Measurements from ENCODE around the gene FOSL2.
A peak's percentile ranks its signal among the peaks of the same experiment; 100 is the strongest.

The FOSL2 gene

DNA sequence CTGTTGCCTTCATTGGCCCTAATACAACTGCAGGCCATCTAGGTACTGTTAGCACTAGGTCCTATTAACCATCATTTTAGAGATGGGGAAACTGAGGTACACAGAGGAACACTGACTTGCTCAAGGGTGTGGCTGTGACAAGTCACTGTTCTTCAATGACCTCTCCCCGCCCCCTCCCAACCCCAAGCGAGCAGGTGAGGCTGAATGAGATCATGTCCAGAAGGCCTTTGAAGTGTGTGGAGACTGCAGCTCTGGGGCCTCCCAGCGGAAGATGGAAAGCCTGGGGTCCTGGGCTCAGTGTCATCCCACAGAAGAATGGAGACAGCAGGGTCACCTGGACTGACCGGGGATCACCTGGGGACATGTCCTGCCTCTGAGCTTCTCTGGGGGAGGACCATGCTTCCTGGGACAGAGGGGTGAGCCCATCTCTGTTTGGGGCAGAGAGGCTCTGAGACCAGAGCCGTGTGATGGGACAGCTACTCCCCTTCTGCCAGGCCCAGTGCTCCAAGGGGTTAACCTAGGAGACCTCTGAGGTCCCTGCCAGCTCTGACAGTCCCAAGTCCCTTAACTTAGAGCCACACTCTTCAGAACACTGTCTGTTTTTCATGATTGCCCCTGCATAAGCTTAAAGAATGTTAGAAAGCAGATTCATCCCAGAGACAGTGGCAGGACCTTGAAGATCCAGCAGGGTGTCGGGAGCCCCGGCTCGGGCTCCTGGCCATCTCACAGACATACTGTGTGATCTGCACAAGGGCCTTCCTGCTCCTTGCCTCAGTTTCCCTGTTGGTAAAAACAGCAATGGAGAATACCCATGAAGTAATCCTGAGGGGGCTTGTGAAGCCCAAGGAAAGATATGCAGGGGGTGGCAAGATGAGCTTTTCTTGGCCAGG is 16.7 kb upstream of the FOSL2 start:
- DNase-seq (ENCODE audit: low read depth): no peak

DNA sequence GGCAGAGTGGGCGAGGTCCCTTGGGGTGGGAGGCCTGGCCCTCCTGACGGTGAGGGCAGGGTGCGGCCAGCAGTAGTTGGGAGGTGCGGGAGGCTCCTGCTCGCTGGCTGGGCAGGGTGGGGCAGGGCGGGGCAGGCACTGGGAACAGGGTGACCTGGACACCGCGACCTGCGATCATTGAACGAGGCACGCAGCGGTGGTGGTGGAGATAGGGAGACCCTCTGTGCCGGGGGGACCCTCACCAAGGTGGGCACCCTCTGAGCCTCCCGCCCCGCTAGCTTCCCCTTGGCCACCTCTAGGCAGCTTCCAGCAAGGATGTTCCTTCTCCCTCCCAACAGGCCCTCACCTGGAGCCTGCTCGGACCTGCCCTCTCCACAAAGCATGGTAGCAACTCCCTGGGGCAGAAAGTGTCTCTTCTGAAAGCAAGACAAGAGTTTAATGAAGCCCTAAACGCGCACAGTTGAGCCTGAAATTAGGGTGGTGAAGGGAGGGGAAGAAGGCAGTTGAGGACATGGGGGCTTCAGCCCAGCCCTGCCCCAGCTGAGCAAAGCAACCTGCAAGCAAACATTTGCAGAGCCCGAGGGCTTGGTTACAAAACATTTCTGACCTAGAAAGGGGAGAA is 15.4 kb upstream of the FOSL2 start:
- no peak for DNase-seq (ENCODE audit: low read depth)

DNA sequence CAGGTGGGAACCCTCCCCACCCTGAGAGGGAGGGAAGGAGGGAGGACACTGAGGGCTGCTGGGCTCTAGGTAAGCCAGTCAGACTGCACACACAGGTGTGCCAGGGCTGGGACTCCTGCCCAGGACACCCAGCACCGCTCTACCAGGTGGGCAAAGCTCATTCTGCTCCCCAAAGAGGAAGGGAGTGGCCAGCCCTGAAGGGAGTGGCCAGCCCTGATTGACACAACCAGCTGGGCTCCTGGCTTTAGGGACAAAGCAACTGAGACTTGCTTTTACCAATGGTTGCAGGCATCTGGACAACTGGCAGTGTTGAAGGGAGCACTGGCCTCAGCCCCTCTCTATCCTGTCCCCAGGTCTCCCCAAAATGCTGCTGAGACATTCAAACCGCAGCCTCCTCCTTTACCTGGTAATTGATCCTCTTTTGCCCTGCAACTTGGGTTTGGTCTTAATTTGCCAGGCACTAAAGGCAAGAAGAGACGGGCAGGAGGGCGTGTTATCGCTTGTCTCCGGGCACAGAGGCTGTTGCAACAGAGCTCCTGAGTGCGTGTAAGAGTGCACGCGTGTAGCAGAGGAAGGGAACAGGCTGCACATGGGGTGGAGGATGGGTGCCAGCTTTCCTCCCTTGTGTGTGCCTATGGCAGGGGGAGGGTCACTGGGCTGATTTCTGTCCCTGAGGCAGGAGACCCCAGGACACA is 14.5 kb upstream of the FOSL2 start:
- DNase-seq (ENCODE audit: low read depth): no peak

DNA sequence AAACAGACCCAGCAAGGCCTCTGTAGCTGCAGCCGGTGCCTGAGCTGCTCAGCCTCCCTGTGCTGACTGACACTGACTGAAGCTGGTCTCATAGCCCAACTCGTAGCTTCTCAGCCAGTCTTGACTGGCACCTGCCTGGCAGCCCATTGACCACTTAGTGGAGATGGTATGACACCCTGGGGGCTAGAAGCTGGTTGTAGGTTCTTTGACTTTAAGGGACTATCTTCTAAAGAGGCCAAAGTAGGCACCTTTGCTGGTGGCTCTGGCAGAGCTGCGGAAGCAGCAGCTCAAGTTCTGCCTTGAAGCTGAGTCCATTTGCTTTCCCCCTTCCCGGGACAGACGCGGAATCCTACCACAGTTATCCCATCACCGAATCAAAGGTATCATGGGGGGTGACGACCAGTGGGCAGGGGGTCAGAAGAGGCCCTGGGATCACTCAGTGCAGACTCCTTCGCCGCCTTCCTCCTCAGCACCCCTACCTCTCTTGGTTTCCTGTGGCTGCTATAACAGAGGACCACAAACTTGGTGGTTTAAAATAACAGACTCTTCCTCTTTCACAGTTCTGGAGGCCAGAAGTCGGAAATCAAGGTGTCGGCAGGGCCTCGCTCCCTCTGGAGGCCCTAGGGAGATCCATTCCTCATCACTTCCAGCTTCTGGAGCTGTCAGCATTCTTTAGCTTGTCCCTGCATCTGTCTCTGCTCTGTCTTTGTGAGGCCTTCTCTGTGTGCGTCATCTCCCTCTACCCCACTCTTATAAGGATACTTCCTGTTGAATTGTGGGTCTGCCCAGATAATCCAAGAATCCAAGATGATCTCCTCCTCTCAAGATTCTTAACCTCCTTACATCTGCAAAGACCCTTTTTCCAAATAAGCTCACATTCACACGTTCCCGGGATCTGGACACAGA is 13.7 kb upstream of the FOSL2 start:
- no peak for DNase-seq (ENCODE audit: low read depth)

DNA sequence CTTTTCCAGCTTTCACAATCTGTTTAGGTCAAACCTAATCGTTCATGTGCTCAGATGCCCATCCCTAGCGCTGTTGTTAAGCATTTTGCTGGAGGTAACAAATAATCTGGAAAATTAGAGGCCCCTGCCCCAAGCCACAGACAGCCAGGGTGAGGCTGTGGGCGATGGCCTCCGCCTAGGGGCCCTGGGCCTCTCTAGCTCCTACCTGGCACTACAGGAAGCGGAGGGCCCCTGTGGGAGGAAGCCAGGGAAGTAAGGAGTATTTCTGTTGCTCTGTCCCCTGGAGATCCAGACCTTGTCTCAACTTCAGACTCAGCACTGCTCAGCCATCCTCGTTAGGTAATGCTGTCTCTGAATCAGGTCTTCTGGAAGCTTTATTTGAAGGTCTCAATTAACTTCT is 12.4 kb upstream of the FOSL2 start:
- no peak for DNase-seq (ENCODE audit: low read depth)

DNA sequence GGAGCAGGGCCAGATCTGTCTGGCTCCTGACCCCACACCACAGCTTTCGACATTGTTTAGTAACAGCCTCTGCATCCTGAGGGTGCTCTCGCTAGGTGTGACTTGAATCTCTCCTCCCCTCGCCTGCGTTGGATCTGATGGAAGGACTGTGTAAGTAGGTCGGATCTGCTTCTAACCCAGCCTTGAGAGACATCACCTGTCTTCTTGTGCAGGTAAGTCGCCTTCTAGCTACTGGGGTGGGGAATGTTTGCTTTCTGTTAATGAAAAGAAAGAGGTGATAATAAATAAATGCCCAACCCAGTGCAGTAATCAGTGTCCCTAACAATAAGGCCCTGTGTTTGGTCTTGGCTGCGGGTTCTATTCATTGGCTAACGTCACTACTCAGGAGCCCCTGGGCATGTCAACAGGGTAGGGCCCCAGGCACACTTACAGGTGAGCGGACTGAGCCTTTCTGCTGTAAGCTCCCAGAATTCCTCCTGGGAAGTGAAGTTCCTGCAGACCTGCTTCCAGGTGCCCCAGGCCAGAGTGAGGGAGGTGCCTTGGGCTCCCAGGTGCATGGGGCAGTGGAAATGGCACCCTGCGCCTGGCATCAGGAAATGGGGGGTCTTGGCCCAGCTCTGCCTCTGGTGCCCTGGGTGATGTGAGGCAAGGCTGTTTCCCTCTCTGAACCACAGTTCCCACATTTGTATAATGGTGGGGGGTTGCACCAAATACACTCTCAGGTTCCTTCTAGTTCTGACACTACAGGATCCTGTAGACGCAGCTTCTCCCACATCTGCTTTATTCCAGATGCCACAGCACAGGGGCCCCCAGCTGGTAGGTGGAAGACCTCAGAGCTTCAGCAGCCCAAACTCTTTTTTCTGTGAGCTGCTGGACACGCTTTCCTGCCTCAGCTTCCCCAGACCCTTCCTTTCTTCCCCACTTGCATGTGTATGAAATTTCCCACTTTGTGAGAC is 11.2 kb upstream of the FOSL2 start:
- no peak for DNase-seq (ENCODE audit: low read depth)

DNA sequence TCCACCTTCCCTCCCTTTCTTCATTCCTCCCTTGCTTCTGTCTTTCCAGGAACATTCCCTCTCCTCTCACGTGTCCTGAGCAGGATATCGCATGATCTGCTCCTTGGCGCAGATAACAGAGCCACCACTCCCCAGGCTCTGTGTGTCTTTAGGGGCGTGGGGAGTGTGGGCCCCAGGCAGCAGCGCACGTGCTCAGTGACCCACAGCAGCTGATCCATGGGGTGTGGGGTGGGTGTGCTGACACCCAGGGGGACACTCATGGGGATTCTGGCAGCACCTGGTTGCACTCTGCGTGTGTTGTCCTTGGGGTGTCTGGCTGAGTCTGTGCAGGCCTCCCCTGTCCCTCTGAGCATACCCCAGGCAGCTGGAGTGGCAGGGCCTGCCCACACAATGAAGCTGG is 9.9 kb upstream of the FOSL2 start:
- no peak for DNase-seq (ENCODE audit: low read depth)

DNA sequence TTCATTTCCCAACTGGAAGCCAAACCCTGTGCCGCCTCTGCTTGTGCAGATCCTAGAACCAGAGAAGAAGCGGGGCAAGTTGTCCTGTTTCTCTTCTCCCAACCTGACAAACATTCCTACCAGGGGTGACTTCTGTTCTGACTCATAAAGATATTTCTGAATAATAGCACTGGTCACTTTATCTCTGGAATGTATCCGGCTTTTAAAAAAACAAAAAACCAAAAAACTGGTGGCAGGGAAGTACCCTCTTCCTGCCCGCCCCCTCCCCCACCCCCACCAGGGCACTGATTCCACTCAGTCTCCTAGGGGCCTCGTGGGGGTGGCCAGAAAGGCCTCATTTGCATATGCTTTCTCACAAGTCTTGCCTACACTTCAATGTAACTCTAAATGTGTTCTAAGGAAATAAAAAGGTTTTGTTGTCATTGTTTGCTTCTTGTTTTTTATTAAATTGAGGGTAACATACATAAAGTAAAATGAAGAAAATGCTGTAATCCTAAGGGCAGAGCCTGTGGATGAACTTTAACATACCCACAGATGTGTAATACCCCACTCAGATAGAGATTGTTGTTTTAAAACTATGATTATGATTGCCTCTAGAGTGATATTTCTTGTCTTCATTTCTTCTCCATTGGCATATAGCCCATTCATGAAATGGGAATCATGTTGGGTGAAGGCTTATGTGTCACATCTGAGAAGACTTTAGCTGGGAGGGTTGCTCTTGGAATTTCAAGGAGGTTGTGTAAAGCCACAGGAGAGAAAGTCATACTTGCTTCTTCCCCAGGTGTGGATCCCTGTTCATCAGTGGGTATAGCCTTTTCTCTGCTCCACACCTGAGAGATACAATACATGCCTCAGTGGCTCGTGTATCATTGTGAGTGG is 5.3 kb upstream of the FOSL2 start:
- no peak for DNase-seq (ENCODE audit: low read depth)

DNA sequence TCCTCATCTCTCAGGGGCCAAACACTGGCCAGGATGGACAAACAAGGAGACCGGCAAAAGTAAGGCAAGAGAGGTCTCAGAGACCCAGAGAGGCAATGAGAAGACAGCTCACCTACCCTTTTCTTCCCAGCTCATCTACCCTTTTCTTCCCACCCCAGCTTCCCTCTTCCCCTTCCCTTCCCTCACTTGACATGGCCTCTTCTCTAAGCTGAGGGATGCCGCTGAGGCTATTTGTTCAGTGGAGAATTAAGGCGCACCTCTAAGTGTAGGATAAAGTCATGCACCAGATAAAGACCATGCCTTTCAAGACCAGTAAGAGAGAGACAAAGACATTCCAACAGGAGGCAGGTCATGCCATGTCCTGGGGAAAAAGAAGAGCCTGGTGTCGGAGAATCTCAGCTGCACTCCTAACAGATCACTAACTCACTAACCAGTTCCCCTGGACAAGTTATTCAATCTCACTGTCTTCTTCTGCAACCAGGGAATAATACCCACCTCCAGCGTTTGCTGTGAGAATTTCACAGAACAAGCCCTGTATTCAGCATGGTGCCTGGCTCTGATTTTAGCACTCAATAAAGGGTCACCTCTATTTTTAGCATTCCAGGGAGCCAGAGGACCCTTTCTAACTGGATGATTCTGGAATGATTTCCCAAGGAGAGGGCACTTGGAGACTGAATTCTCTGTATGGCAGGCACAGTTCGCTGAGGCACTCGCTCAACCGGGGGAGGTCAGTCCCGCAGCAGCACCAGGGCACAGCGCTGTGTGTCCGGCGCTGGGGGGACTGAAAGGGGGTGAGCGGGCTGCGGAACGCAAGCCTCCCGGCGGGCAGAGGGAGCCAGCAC is 3.0 kb upstream of the FOSL2 start:
- no peak for DNase-seq (ENCODE audit: low read depth)

DNA sequence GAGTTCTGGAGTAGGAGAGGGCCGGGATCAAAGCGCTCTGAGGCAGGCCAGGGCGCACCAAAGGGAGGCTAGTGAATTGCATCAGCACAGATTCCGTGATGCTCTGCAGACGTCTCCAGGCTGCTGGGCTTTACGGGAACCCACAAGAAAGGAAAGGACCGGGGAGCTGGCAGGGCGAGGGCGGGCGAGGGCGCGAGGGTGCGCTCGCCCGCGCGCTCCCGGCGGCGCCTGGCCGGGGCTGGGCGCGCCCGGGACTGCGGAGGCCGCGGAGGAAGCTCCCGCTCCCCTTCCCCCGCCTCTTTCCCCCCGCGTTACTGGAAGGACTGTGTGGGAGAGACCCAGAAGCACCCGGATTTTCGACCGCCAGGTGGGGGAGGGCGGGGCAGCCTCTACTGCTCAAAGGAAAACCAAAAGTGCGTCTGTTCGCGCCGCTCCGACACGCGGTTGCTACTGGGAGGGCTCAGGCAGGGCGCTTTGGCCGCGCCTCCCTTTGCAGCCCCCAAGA is 2.4 kb upstream of the FOSL2 start:
- peak; percentile 64 for DNase-seq (ENCODE audit: low read depth)

DNA sequence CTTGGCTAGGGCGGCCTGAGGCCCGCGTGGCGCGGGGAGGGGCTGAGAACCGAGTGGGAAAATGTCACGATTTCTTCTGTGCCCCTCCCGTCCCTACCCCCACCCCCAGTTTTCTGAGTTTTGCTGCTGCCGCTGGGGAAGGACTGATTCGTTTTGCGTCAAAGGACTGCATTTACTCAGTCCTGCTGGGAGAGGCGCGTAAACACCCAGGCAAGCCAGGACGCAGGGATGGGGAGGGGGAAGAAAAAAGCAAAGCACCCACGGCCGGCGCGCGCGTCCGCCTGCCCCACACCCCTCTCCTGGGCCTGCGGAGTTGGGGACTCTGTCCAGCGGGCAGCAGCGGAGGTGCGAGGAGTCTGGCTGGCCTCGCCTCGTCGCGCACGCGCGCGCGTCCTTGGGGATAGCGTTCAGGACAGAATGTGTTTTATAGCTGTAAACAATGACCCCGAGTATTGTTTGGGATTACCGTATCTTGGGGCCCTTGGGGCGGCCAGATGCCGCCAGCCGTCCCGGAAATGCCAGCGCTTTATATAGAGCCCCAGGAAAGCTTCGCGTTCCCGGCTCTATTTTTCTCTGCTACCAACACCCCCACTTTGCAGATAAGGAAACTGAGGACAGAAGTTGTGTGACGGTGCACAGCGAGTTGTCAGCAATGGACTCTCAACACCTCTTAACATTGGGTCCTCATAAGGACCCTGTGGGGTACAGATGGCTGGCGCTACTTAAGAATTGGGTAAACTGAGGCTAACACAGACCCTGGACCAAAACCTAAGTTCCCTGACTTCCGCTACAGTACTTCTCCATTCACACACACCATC is 1.7 kb upstream of the FOSL2 start:
- no peak for DNase-seq (ENCODE audit: low read depth)

DNA sequence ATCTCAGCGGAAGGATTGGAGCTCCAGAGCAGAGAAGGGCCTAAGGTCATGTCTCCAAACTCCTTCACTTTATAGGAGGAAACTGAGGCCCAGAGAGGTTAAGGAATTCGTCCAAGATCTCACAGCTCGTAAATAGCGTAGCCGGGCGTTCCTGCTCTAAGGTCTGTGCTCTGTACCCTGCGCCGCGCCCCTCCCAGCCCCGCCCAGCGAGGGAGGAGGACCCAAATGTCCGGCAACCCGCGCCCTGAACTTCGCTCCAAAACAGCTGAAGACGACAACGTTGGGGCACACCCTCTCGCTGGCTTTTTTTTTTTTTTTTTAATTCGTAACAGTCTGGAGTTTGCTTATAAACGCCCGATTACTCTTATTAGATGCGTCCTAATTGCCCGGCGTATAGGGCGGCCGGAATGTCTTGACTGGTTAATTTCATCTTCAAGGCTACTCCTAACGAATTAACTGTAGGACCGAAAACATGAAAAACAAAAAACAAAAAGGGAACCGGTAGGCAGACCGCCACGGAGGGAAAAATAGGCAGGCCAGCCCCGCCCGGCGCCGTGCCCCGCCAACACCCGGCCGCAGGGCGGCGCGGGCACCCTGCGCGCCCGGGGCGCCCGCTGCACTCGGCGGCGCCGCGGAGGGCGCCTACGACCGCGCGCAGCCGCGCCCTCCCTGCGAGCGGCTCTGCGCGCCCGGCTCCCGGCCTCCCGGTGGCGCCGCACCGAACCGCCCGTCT is 928 bp upstream of the FOSL2 start:
- DNase-seq (ENCODE audit: low read depth): peak; percentile 29

DNA sequence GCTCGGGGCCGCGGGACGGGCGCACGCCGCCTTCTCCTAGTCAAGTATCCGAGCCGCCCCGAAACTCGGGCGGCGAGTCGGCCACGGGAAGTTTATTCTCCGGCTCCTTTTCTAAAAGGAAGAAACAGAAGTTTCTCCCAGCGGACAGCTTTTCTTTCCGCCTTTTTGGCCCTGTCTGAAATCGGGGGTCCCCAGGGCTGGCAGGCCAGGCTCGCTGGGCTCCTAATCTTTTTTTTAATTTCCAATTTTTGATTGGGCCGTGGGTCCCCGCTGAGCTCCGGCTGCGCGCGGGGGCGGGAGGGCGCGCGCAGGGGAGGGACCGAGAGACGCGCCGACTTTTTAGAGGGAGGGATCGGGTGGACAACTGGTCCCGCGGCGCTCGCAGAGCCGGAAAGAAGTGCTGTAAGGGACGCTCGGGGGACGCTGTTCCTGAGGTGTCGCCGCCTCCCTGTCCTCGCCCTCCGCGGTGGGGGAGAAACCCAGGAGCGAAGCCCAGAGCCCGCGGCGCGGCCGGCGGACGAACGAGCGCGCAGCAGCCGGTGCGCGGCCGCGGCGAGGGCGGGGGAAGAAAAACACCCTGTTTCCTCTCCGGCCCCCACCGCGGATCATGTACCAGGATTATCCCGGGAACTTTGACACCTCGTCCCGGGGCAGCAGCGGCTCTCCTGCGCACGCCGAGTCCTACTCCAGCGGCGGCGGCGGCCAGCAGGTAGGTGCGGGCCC is 617 bp downstream of the FOSL2 start:
- DNase-seq (ENCODE audit: low read depth): peak; percentile 24

DNA sequence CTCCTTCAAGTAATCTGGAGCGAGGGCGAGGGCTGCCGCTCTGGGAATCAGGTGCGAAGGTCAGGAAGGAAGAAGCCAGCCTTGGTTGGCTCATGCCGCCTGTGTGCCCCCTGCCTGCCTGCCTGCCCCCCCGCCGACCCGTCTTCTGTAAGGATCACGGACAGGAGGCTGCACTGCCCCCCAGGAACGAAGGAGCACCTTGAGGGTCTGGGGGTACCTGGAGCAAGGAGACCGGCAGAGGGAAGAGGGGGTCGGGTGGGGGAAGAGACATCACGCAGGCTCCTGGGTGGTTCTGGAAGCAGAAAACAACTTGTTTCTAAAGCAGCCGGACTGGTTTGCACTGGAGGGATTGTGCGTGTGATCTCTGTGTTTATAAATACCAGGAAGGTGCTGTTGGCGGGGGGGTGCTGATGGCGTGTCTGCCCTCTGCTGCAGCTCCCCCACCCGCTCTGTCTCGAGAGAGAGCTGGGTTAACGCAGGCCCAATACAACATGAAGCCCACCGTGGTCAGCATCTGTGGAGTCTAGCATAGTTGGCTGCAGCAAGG is 1.7 kb downstream of the FOSL2 start:
- no peak for DNase-seq (ENCODE audit: low read depth)

DNA sequence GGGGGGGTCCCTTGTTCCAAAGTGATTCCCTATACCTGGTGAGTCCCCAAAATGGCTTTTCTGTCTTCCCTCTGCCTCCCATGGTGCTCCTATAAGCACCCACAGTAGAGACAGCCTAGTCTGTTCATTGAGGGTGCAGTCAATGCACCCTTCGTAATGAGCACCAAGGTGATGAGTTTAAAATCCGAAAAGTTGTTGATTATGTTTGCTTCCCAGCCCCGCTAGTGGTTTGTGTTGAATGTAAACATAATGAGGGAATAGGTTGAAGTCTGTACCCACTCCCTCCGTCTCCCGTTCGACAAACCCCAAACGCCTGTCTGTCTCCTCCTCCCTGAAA is 2.3 kb downstream of the FOSL2 start:
- DNase-seq (ENCODE audit: low read depth): no peak

DNA sequence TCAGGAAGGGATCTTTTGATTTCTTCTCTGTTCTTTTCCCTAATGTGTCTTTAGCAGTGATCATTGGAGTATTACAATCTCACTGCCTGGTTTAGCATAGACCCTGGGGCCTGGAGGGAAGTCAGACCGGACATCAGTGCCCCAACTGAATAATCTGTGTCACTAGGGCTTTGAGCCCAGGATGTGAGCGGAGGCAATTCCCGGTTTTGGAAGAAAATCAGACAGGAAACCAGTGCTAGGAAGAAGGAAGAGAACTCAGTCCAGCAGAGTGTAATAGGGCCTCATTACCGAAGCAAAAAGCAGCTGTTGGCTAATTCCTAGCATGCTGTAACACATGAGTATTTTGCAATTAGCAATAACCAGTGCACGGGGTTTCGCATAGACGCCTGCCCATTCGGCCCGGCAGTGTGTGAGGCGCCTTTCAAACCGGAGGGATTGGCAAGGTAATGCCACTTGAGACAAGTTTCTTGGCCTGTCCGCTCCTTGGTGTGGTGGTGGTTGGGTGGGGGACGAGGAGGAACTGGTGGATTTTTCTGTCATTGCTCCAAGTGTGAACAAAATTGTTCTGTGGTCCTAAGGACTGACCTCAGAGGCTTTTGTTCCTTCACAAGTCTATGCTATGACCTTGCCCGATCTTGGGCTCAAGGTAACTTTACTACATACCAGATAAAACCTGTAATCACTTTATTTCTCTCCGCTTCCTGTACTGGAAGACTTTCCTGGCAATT is 2.8 kb downstream of the FOSL2 start:
- no peak for DNase-seq (ENCODE audit: low read depth)

Data from activated T-helper 1 cell treated with Interleukin-2 at 50 U/mL for 16 hours (primary cell).